ENCODE data around the gene FZD7. TPM values are rescaled to one million over a fixed set of nuclear protein-coding genes. Genes with fewer than 3 reads are reported as not detected.

Gene FZD7
- total RNA-seq, 1 experiment from 2014 or later = 4.8 TPM

GRCh38 chr2:201992960-201993359 is 40.7 kb upstream of the FZD7 start:
- H3K36me3 ChIP-seq (ENCODE audit: low read depth, low read length) = no peaks in the 10 kb centered on the region
- no peaks in the 10 kb centered on the region for H3K9me3 ChIP-seq (ENCODE audit: low read length)
- no peaks in the 10 kb centered on the region for H3F3A ChIP-seq (ENCODE audit: low read length, unreplicated experiment)
- H3K79me2 ChIP-seq (ENCODE audit: low read length) = no peaks in the 10 kb centered on the region
- H3K27me3 ChIP-seq (ENCODE audit: low read length) = no peaks in the 10 kb centered on the region
- no peak overlapping the region for H3K4me3 ChIP-seq (ENCODE audit: low read length)
- intact Hi-C loops (cut with micrococcal nuclease) = no loop called here
- no peak for TF ChIP-seq EZH2phosphoT487 (IDR thresholded peaks at IDR 0.05; ENCODE audit: borderline replicate concordance, low read length)
- no peak for TF ChIP-seq CTCF (conservative IDR thresholded peaks at IDR 0.05; ENCODE audit: low read depth, low read length)
- TF ChIP-seq EZH2 (IDR thresholded peaks at IDR 0.05; ENCODE audit: low read length, unreplicated experiment) = no peak
- ChIA-PET CTCF (no interaction called here), POLR2A (ENCODE audit: unreplicated experiment) (no interaction called here)
- H2AFZ ChIP-seq (ENCODE audit: low read length) = no peak overlapping the region
- no peak overlapping the region for H3K9ac ChIP-seq (ENCODE audit: low read length)
- no peak overlapping the region for H3K27ac ChIP-seq (ENCODE audit: low read length)
- H3K4me1 ChIP-seq (ENCODE audit: insufficient read depth, low read length) = peaks cover 14% of the 10 kb centered on the region
- BruUV-seq (replicated peaks) = no TSS peak
- no peaks in the 10 kb centered on the region for H4K20me1 ChIP-seq (ENCODE audit: low read length)
- H3K4me2 ChIP-seq (ENCODE audit: low read length) = no peak overlapping the region
- no peaks in the 10 kb centered on the region for H3K9me2 ChIP-seq (replicated peaks; ENCODE audit: low read length)
- ATAC-seq (no peak), DNase-seq (no peak)

GRCh38 chr2:201994973-201995638 is 38.5 kb upstream of the FZD7 start:
- Histone ChIP-seq H3K79me2 (ENCODE audit: low read length) (no peaks in the 10 kb centered on the region), H3K9ac (ENCODE audit: low read length) (no peak overlapping the region), H3K27ac (ENCODE audit: low read length) (no peak overlapping the region), H3K9me3 (ENCODE audit: low read length) (no peaks in the 10 kb centered on the region), H3K36me3 (ENCODE audit: low read depth, low read length) (no peaks in the 10 kb centered on the region), H3K4me1 (ENCODE audit: insufficient read depth, low read length) (peaks cover 14% of the 10 kb centered on the region), H4K20me1 (ENCODE audit: low read length) (no peaks in the 10 kb centered on the region), H3K27me3 (ENCODE audit: low read length) (no peaks in the 10 kb centered on the region), H3K9me2 (replicated peaks; ENCODE audit: low read length) (no peaks in the 10 kb centered on the region), H3F3A (ENCODE audit: low read length, unreplicated experiment) (no peaks in the 10 kb centered on the region), H2AFZ (ENCODE audit: low read length) (no peak overlapping the region), H3K4me3 (ENCODE audit: low read length) (no peak overlapping the region), H3K4me2 (ENCODE audit: low read length) (no peak overlapping the region)
- CTCF ChIA-PET = no interaction called here
- ATAC-seq (no peak), DNase-seq (no peak)
- no TSS peak for BruUV-seq (replicated peaks)
- intact Hi-C loops (cut with micrococcal nuclease) = no loop called here
- TF ChIP-seq EZH2phosphoT487 (IDR thresholded peaks at IDR 0.05; ENCODE audit: borderline replicate concordance, low read length) (no peak), CTCF (conservative IDR thresholded peaks at IDR 0.05; ENCODE audit: low read depth, low read length) (no peak), EZH2 (IDR thresholded peaks at IDR 0.05; ENCODE audit: low read length, unreplicated experiment) (no peak)
- POLR2A ChIA-PET (ENCODE audit: unreplicated experiment) = no interaction called here

GRCh38 chr2:201996006-201996405 is 37.6 kb upstream of the FZD7 start:
- ChIA-PET CTCF (no interaction called here), POLR2A (ENCODE audit: unreplicated experiment) (no interaction called here)
- no TSS peak for BruUV-seq (replicated peaks)
- intact Hi-C loops (cut with micrococcal nuclease) = no loop called here
- H3K4me2 ChIP-seq (ENCODE audit: low read length) = peak overlapping the region; percentile 64
- H3K9ac ChIP-seq (ENCODE audit: low read length) = no peak overlapping the region
- H3K27me3 ChIP-seq (ENCODE audit: low read length) = no peaks in the 10 kb centered on the region
- H3K4me3 ChIP-seq (ENCODE audit: low read length) = no peak overlapping the region
- TF ChIP-seq CTCF (conservative IDR thresholded peaks at IDR 0.05; ENCODE audit: low read depth, low read length) (no peak), EZH2phosphoT487 (IDR thresholded peaks at IDR 0.05; ENCODE audit: borderline replicate concordance, low read length) (no peak), EZH2 (IDR thresholded peaks at IDR 0.05; ENCODE audit: low read length, unreplicated experiment) (no peak)
- peaks cover 14% of the 10 kb centered on the region for H3K4me1 ChIP-seq (ENCODE audit: insufficient read depth, low read length)
- no peak overlapping the region for H3K27ac ChIP-seq (ENCODE audit: low read length)
- no peaks in the 10 kb centered on the region for H3F3A ChIP-seq (ENCODE audit: low read length, unreplicated experiment)
- H3K36me3 ChIP-seq (ENCODE audit: low read depth, low read length) = no peaks in the 10 kb centered on the region
- no peak for DNase-seq
- H3K79me2 ChIP-seq (ENCODE audit: low read length) = no peaks in the 10 kb centered on the region
- ATAC-seq = no peak
- H3K9me3 ChIP-seq (ENCODE audit: low read length) = no peaks in the 10 kb centered on the region
- H4K20me1 ChIP-seq (ENCODE audit: low read length) = no peaks in the 10 kb centered on the region
- peak overlapping the region; percentile 68 for H2AFZ ChIP-seq (ENCODE audit: low read length)
- H3K9me2 ChIP-seq (replicated peaks; ENCODE audit: low read length) = no peaks in the 10 kb centered on the region

All from PC-3 (cell line).